NCI-H524 treated with DMSO at 0.1 percent for 48 hours (cell line): ENCODE measurements around the gene RHOB.
"Not testable (repeated sequence)": the region's sequence is repeated elsewhere in the genome, so short reads cannot be mapped to it uniquely, and the experiment has no call there.

Experiments used
- DNase-seq: peaks from one replicate; lab custom pipeline; 2025; lab: John Stamatoyannopoulos, UW

Gene RHOB

DNA sequence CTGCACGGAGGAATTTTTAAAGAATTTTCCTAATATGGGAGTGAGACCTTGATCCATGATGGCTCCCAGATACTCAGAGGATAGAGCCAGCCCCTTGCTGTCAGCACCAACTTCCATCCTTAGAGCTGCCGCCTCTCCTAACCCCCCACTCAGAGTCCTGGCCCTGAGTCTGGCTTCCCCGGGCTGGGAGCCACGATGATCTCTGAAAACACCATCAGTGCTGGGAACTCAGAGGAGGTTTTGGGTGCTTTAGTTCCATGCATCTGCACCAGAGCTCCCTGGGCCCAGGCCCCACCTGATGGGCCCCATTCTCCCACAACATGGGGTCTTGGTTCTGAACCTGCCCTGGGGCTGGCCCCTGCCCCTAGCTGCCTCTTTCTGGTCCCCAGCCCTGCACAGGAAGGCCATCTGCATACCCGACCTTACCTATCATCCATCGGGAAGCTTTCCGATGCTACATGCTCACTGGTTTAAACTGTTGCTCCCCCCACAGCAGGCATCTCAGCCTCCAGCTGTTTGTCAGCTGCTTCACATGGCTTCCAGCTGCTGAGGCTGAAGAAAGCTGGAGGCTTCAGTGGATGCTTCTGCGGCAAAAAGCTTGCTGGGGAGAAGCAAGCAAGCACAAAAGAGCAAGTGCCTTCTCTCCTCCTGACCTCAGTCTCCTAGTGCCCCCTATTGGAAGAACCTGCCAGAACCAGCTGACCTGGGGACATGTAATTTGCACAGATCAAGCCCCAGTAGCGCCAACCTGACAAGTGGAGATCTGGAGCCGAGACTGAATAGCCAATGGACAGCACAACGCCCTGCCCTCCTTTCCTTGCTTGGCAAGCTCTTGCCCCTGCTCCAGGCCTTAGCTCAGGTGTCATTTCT is 24.2 kb upstream of the RHOB start:
- DNase-seq = no peak

DNA sequence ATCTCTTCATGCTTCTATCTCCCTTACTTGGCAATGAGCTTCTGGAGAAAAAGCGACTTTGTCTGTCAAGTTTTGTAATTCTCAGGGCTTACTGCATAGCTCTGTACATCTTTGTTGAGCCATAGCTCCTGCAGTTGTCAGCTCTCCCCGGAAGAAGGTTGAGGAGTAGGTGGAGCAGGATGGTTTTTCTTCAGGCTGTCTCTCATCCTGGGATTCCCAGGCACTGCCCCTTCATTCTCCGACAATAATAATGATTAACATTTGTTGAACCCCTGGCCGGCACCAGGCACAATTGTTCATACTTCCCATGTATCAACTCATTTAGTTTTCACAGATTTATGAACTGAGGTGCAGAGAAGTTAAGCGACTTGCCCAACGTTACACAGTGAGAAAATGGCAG is 23.5 kb upstream of the RHOB start:
- DNase-seq = no peak

DNA sequence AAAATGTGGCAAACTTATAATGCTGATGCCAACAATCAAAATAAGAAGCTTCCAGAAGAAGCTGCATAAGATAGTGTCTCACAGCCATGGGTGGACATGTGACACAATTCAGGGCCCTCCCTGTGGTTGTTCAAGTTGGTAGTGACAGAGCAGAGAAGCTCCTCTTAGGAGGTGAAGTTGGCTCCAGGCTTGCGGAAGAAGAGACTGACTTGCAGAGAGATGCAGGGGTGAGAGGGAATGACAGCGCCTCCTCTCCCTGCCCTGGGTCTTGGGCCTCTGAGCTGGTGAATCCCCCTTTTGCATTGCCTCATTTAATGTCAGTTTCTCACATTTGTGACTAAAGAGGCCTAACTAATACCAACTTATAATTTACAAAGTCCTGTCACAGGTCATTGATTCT is 23.0 kb upstream of the RHOB start:
- DNase-seq = no peak

GRCh38 chr2:20424300-20425290 is 22.3 kb upstream of the RHOB start:
- DNase-seq = no peak

DNA sequence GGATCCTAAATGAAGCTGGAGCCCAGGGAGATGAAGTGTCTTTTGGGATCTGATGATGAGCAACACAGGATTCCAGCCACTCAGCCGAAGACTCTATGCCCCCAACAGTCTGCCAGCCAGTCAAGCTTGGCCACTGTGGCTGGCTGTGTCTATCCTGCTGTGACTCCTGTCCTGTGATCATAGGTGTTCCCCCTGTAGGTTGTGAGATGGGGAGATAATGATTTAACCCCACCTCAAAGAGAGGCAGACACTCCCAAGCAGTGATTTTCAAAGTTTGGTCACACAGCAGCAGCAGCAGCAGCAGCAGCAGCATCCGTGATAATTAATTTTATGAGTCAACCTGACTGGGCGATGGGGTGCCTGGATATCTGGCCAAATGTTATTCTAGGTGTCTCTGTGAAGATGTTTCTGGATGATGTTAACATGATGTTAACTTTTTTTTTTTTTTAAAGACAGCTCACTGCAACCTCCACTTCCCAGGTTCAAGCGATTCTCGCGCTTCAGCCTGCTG is 21.4 kb upstream of the RHOB start:
- no peak for DNase-seq

GRCh38 chr2:20425884-20426283 is 21.0 kb upstream of the RHOB start:
- DNase-seq = no peak

DNA sequence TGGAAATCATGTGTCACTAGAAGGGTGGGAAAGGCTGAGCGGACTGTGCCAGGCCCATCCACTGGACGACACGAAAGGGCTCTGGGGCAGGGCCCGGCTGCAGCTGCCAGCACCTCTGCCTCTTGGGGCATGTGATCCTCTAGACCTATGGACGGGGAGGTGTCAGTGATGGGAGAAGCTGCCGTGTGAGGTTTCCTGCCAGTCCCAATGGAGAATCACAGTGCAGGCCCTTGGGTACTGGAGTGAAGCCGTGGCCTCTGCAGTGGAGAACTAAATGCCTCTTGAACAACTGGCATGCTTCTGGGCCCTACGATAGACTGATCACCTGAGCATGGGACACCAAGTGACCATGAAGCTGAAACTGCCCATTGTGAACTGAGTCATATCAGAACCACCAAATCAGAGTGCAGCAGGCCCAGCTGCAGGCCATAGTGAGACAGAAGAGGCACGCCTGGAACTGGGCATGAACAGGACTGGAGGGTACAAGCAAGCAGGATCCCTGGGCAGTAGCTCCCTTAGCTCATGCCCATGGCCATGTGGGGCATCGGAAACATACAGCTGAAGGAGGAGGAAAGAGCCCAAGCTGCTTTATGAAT is 18.8 kb upstream of the RHOB start:
- no peak for DNase-seq

GRCh38 chr2:20428717-20429490 is 18.0 kb upstream of the RHOB start:
- DNase-seq = no peak

DNA sequence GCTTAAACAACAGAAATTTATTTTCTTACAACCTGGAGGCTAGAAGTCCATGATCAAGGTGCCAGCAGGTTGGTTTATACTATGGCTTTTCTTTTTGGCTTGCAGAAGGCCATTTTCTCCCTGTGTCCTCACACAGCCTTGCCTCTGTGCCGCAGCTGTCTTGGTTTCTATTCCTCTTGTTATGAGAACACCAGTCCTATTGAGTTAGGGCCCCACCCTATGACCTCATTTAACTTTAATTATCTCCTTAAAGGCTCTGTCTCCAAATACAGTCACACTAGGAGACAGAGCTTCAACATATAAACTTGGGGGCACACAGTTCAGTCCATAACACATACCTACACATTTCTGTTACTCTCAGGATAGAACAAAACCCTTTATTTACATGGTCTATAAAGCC is 17.3 kb upstream of the RHOB start:
- no peak for DNase-seq

GRCh38 chr2:20430035-20430434 is 16.8 kb upstream of the RHOB start:
- DNase-seq = no peak

DNA sequence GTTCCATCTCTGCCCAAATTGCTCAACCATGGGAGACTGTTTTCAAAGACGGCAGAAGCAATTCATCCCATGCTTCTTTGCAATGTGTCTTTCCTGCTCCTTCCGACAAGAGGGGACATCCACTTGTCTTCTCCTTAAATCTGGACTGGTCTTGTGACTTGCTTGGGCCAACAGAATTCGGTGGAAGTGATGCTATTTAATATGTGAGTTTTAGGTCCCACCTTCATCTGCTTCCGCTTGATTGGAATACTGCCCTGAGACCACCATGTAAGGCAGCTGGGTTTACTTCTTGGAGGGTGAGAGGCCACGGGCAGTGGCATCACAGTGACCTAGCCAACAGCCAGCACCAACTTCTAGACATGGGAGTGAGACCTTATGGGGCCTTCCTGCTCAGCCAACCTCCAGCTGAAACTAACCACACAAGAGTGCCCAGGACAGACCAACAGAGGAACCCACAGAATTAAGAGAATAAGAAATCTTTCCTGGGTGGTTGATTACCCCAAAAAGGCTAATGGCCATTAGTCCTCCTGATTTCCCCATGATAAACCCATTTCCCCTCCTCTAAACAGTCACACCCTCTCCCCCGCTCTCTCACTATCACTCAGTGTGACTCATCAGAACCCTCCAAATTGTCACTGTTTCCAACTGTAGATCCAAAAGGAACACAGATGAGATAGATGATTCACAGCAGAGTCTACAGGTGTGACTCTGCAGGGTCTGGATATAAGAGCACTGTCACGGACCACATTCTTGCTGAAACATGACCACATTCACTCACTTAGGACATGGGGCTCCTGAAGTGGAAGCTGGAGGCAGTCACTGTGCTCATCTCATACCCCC is 16.2 kb upstream of the RHOB start:
- DNase-seq = no peak

DNA sequence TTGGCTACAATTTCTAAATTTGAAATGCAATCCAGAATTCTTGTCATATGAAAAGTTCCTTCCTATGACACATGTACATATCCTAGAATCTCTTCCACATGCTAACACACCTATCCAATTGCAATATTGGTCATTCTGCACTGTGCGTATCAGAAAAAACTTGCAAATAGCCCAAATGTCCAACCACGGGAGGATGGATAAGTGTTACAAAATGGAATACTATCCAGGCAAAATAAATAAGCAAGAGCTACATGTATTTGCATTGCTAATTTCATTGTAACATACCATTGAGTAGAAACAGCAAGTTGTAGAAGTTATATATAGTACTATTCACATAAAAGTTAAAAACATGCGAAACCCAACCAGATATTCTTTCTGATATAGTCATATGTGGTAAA is 15.6 kb upstream of the RHOB start:
- DNase-seq = no peak

GRCh38 chr2:20431772-20432171 is 15.1 kb upstream of the RHOB start:
- DNase-seq = no peak

- no peak for DNase-seq
Observed at GRCh38 chr2:20432714-20433113, 14.2 kb upstream of the RHOB start.

DNA sequence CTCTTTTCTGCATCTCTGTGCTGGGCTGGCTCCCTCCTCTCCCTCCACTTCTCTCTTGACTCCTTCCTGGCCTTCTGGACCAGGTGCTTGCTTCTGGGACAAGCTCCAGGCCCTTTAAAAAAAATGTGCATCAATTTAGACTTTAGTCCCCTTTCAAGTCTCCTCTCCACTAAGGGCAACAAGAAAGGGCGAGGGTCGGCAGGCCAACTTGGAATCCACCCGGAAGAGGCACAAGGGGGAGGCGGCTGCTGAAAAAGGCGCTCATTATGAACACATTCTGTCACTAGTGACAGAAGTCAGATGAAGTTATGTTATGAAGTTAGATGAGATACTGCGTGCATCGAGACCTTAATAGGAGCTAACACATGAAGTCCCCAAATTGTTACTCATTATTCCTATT is 13.6 kb upstream of the RHOB start:
- DNase-seq = no peak

- no peak for DNase-seq
Observed at GRCh38 chr2:20433946-20434553, 12.8 kb upstream of the RHOB start.

- DNase-seq = no peak
Observed at GRCh38 chr2:20434588-20435294, 12.1 kb upstream of the RHOB start.

DNA sequence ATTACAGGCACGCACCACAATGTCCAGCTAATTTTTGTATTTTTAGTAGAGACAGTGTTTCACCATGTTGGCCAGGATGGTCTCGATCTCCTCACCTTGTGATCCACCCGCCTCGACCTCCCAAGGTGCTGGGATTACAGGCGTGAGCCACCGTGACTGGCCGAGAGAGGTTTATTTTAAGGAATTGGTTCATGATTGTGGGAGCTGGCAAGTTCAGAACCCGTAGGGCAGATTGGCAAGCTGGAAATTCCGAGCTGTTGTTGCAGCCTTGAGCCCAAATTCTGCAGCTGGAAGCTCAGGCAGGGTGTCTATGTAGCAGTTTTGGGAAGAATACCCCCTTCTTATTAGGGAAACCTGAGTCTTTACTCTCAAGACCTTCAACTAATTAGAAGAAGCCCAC is 11.4 kb upstream of the RHOB start:
- not testable (repeated sequence) for DNase-seq

GRCh38 chr2:20436716-20437470 is 10.0 kb upstream of the RHOB start:
- no peak for DNase-seq
